ENCODE measurements around the gene HLA-DRA. TPM values are rescaled to one million over a fixed set of nuclear protein-coding genes. Genes with fewer than 3 reads are reported as not detected.
"Not testable (repeated sequence)": the region's sequence is repeated elsewhere in the genome, so short reads cannot be mapped to it uniquely, and the experiment has no call there.

HLA-DRA gene
- total RNA-seq, 1 donor from 2014 or later = 0.45 TPM

GRCh38 chr6:32473376-32474348 lies 34.0 kb downstream of the HLA-DRA start:
- DNase-seq (ENCODE audit: low read depth) = not testable (repeated sequence)

GRCh38 chr6:32475392-32476206 lies 35.9 kb downstream of the HLA-DRA start:
- no peak for DNase-seq (ENCODE audit: low read depth)

GRCh38 chr6:32483968-32484613 lies 44.4 kb downstream of the HLA-DRA start:
- no peak for DNase-seq (ENCODE audit: low read depth)

GRCh38 chr6:32484614-32484998 lies 44.9 kb downstream of the HLA-DRA start:
- no peak for DNase-seq (ENCODE audit: low read depth)

GRCh38 chr6:32488083-32488482 lies 48.4 kb downstream of the HLA-DRA start:
- DNase-seq (ENCODE audit: low read depth) = no peak

GRCh38 chr6:32491700-32492099 lies 52.0 kb downstream of the HLA-DRA start:
- no peak for DNase-seq (ENCODE audit: low read depth)

- DNase-seq (ENCODE audit: low read depth) = no peak
These were observed 52.7 kb downstream of the HLA-DRA start for GRCh38 chr6:32492351-32492750.

Other genes with a start within 250 kb of the HLA-DRA start
- 25.1 and 29.0 TPM in 2 replicates for gene PBX2, start 249.7 kb upstream of the HLA-DRA start, total RNA-seq
- gene GPSM3, start 247.2 kb upstream of the HLA-DRA start, total RNA-seq = 0.27 TPM in 1 of 2 replicates, not detected in the other
- gene NOTCH4, start 215.8 kb upstream of the HLA-DRA start, total RNA-seq = 0.53 and 1.2 TPM in 2 replicates
- gene TSBP1, start 68.0 kb upstream of the HLA-DRA start, total RNA-seq = not detected in 2 replicates
- not detected in 2 replicates for gene BTNL2, start 32.7 kb upstream of the HLA-DRA start, total RNA-seq
- 0.13 TPM in 1 of 2 replicates, not detected in the other for gene HLA-DRB5, start 90.4 kb downstream of the HLA-DRA start, total RNA-seq
- gene HLA-DRB1, start 150.0 kb downstream of the HLA-DRA start, total RNA-seq = 0.21 TPM in 1 of 2 replicates, not detected in the other
- not detected in 2 replicates for gene HLA-DQA1, start 197.5 kb downstream of the HLA-DRA start, total RNA-seq
- gene HLA-DQB1, start 226.8 kb downstream of the HLA-DRA start, total RNA-seq = not detected in 2 replicates

Data from myocyte (in vitro differentiated cells).